Smooth muscle cell (in vitro differentiated cells): Measurements from ENCODE around the gene ALDH1A3. TPM values are rescaled to one million over a fixed set of nuclear protein-coding genes. Genes with fewer than 3 reads are reported as not detected.

Experiments
- DNase-seq: peaks from one replicate; lab custom pipeline; 2025; ENCODE audit not compliant: unreplicated experiment; lab: John Stamatoyannopoulos, UW
- H2AFZ ChIP-seq: fragments of 200-600 bp; sonication (generic); 2 replicates; pipeline ENCODE4 v1.6.0; 2016; ENCODE audit warnings: antibody characterized with exemption, low read depth, mild to moderate bottlenecking
- H3F3A ChIP-seq: fragments of 200-600 bp; sonication (generic); 2 replicates; pipeline ENCODE4 v1.6.0; 2017; ENCODE audit warnings: antibody characterized with exemption, low read depth
- H3K27ac ChIP-seq: fragments of 200-600 bp; sonication (generic); 2 replicates; pipeline ENCODE4 v1.5.1; 2016; ENCODE audit warnings: low read depth, mild to moderate bottlenecking
- H3K27me3 ChIP-seq: fragments of 200-600 bp; sonication (generic); 2 replicates; pipeline ENCODE4 v1.6.1; 2016; ENCODE audit warnings: low read depth, mild to moderate bottlenecking
- H3K36me3 ChIP-seq: fragments of 200-600 bp; sonication (generic); 2 replicates; pipeline ENCODE4 v1.5.1; 2016; ENCODE audit warnings: low read depth
- H3K4me1 ChIP-seq: fragments of 200-600 bp; sonication (generic); 2 replicates; pipeline ENCODE4 v1.5.1; 2016; ENCODE audit warnings: low read depth
- H3K4me2 ChIP-seq: fragments of 200-600 bp; sonication (generic); 2 replicates; pipeline ENCODE4 v1.6.0; 2016; ENCODE audit warnings: mild to moderate bottlenecking
- H3K4me3 ChIP-seq: fragments of 200-600 bp; sonication (generic); 2 replicates; pipeline ENCODE4 v1.5.1; 2016; ENCODE audit warnings: mild to moderate bottlenecking
- H3K79me2 ChIP-seq: fragments of 200-600 bp; sonication (generic); 2 replicates; pipeline ENCODE4 v1.6.0; 2016; ENCODE audit warnings: low read depth, mild to moderate bottlenecking
- H3K9ac ChIP-seq: fragments of 200-600 bp; sonication (generic); 2 replicates; pipeline ENCODE4 v1.6.0; 2016; ENCODE audit warnings: low read depth
- H3K9me3 ChIP-seq: fragments of 200-600 bp; sonication (generic); replicated peaks from 2 replicates; pipeline ENCODE4 v1.5.1; 2016; ENCODE audit warnings: low read depth
- H4K20me1 ChIP-seq: fragments of 200-600 bp; sonication (generic); 2 replicates; pipeline ENCODE4 v1.6.0; 2016; ENCODE audit warnings: low read depth
- CTCF ChIP-seq: fragments of 200-600 bp; sonication (generic); IDR thresholded peaks from 2 replicates; pipeline ENCODE4 v1.5.1; 2017; ENCODE audit warnings: borderline replicate concordance, mild to moderate bottlenecking, antibody characterized with exemption; ENCODE audit not compliant: insufficient read depth, poor library complexity, severe bottlenecking
- WGBS: methylation state at CpG from one replicate; pipeline ENCODE4 v1.1.7; 2016; ENCODE audit warnings: low lambda C conversion rate; 5-methylcytosine and 5-hydroxymethylcytosine counted together
- polyA plus RNA-seq: library from polyadenylated mRNA; unstranded; fragments of >200 nt; fragmentation: Nextera tagmentation; extraction: Ambion mirVana; gene quantifications from 2 replicates; pipeline ENCODE4 v1.2.1, GENCODE V29; 2016
- total RNA-seq: library from RNA; depleted of rRNA; stranded (reverse); fragments of >200 nt; gene quantifications from 2 replicates; pipeline ENCODE4 v1.2.3, GENCODE V29; 2014

Gene ALDH1A3
- total and polyA plus RNA-seq, 2 experiments from 2014 or later, result 1.3 to 1.6 TPM

GRCh38 chr15:100932676-100933348, 53.2 kb downstream of the ALDH1A3 start:
- no peak overlapping the region for H3K4me3 ChIP-seq
- H3K27ac ChIP-seq, result no peak overlapping the region
- peaks cover 4% of the 10 kb centered on the region for H3K4me1 ChIP-seq
- no peaks in the 10 kb centered on the region for H3K9me3 ChIP-seq
- H3K4me2 ChIP-seq, result no peak overlapping the region
- TF ChIP-seq CTCF, result no peak
- no peak for DNase-seq
- no peaks in the 10 kb centered on the region for H3K27me3 ChIP-seq
- H3K9ac ChIP-seq, result no peak overlapping the region
- no peaks in the 10 kb centered on the region for H3K36me3 ChIP-seq
- no peaks in the 10 kb centered on the region for H4K20me1 ChIP-seq
- no peak overlapping the region for H2AFZ ChIP-seq
- WGBS, result 60% methylated on average over 7 of the region's 7 CpGs
- no peaks in the 10 kb centered on the region for H3K79me2 ChIP-seq
- no peaks in the 10 kb centered on the region for H3F3A ChIP-seq

- no peak overlapping the region for H3K4me2 ChIP-seq
- no peaks in the 10 kb centered on the region for H3K79me2 ChIP-seq
- no peak for TF ChIP-seq CTCF
- H3K4me1 ChIP-seq, result peaks cover 2% of the 10 kb centered on the region
- no peak overlapping the region for H3K27ac ChIP-seq
- no peaks in the 10 kb centered on the region for H3K9me3 ChIP-seq
- no peaks in the 10 kb centered on the region for H4K20me1 ChIP-seq
- no peak overlapping the region for H2AFZ ChIP-seq
- no peak for DNase-seq
- no peaks in the 10 kb centered on the region for H3K36me3 ChIP-seq
- H3F3A ChIP-seq, result no peaks in the 10 kb centered on the region
- no peaks in the 10 kb centered on the region for H3K27me3 ChIP-seq
- no peak overlapping the region for H3K9ac ChIP-seq
- no peak overlapping the region for H3K4me3 ChIP-seq
Measured at GRCh38 chr15:100934166-100934565, 54.5 kb downstream of the ALDH1A3 start.

GRCh38 chr15:100934726-100935125, 55.1 kb downstream of the ALDH1A3 start:
- no peak for TF ChIP-seq CTCF
- Histone ChIP-seq H3K79me2 (no peaks in the 10 kb centered on the region), H3F3A (no peaks in the 10 kb centered on the region), H2AFZ (no peak overlapping the region), H3K36me3 (no peaks in the 10 kb centered on the region), H4K20me1 (no peaks in the 10 kb centered on the region), H3K9me3 (no peaks in the 10 kb centered on the region), H3K4me1 (no peaks in the 10 kb centered on the region), H3K9ac (no peak overlapping the region), H3K27ac (no peak overlapping the region), H3K4me2 (no peak overlapping the region), H3K4me3 (no peak overlapping the region), H3K27me3 (no peaks in the 10 kb centered on the region)
- no peak for DNase-seq

GRCh38 chr15:100937171-100937570, 57.5 kb downstream of the ALDH1A3 start:
- no peaks in the 10 kb centered on the region for H3F3A ChIP-seq
- H3K9ac ChIP-seq, result no peak overlapping the region
- no peaks in the 10 kb centered on the region for H4K20me1 ChIP-seq
- H3K4me2 ChIP-seq, result no peak overlapping the region
- no peak for DNase-seq
- no peaks in the 10 kb centered on the region for H3K79me2 ChIP-seq
- H3K9me3 ChIP-seq, result no peaks in the 10 kb centered on the region
- no peak overlapping the region for H2AFZ ChIP-seq
- H3K4me1 ChIP-seq, result no peaks in the 10 kb centered on the region
- no peak for TF ChIP-seq CTCF
- no peaks in the 10 kb centered on the region for H3K27me3 ChIP-seq
- no peaks in the 10 kb centered on the region for H3K36me3 ChIP-seq
- 94% methylated on average over 4 of the region's 4 CpGs for WGBS
- no peak overlapping the region for H3K27ac ChIP-seq
- H3K4me3 ChIP-seq, result no peak overlapping the region
